HepG2 (cell line): Measurements from ENCODE around the gene DYNC1LI1. TPM values are rescaled to one million over a fixed set of nuclear protein-coding genes. Genes with fewer than 3 reads are reported as not detected.

Source experiments
- BRCA1 ChIP-seq: sonication (generic); formaldehyde crosslinking; IDR thresholded peaks from 2 replicates; pipeline ENCODE4 v1.4.0; 2020; ENCODE audit warnings: missing genetic modification reagents
- HNRNPUL1 ChIP-seq: fragments of 200-400 bp; formaldehyde crosslinking; IDR thresholded peaks from 2 replicates; pipeline ENCODE4 v1.6.1; 2017; ENCODE audit warnings: low read depth, mild to moderate bottlenecking, low read length, moderate library complexity
- JARID2 ChIP-seq: sonication (generic); formaldehyde crosslinking; IDR thresholded peaks from 2 replicates; pipeline ENCODE4 v1.8.1; 2023; ENCODE audit warnings: missing genetic modification reagents, inconsistent platforms; ENCODE audit not compliant: insufficient replicate concordance
- NAIF1 ChIP-seq: sonication (generic); formaldehyde crosslinking; IDR thresholded peaks from 2 replicates; pipeline ENCODE4 v1.5.0; 2020; ENCODE audit warnings: mild to moderate bottlenecking, missing genetic modification reagents, borderline replicate concordance
- NFIC ChIP-seq: IDR thresholded peaks from 2 replicates; pipeline ENCODE4 v1.6.1; 2012; ENCODE audit warnings: mild to moderate bottlenecking, low read length, inconsistent platforms
- RAD21 ChIP-seq: fragments of 450-650 bp; formaldehyde crosslinking; IDR thresholded peaks from 2 replicates; pipeline ENCODE4 v1.5.0; 2020; ENCODE audit warnings: mild to moderate bottlenecking
- TBX3 ChIP-seq: fragments of 450-650 bp; IDR thresholded peaks from 2 replicates; pipeline ENCODE4 v1.6.1; 2017; ENCODE audit warnings: antibody characterized with exemption, mild to moderate bottlenecking, inconsistent platforms, borderline replicate concordance
- ZBTB7A ChIP-seq: sonication (generic); formaldehyde crosslinking; IDR thresholded peaks from 2 replicates; pipeline ENCODE4 v1.8.0; 2022; ENCODE audit warnings: mild to moderate bottlenecking, missing genetic modification reagents
- ZFP36 ChIP-seq: fragments of 150-350 bp; IDR thresholded peaks from 2 replicates; pipeline ENCODE4 v1.6.1; 2018; ENCODE audit warnings: borderline replicate concordance, low read length, low read depth; ENCODE audit not compliant: partially characterized antibody
- ZKSCAN8 ChIP-seq: IDR thresholded peaks from 2 replicates; pipeline ENCODE4 v1.6.1; 2016; ENCODE audit warnings: borderline replicate concordance, missing genetic modification reagents, missing compliant biosample characterization
- ZNF329 ChIP-seq: sonication (generic); formaldehyde crosslinking; IDR thresholded peaks from 2 replicates; pipeline ENCODE4 v1.9.0; 2021; ENCODE audit warnings: low read depth, mild to moderate bottlenecking, missing genetic modification reagents
- ZNF44 ChIP-seq: sonication (generic); formaldehyde crosslinking; IDR thresholded peaks from 2 replicates; pipeline ENCODE4 v1.5.1; 2020; ENCODE audit warnings: mild to moderate bottlenecking, missing genetic modification reagents
- ZSCAN31 ChIP-seq: sonication (generic); formaldehyde crosslinking; IDR thresholded peaks from 2 replicates; pipeline ENCODE4 v1.5.0; 2020; ENCODE audit warnings: low read depth, mild to moderate bottlenecking, missing genetic modification reagents
- polyA plus RNA-seq, 8 experiments: library from polyadenylated mRNA; depleted of rRNA in 3 of 8; stranded (reverse) in 7 of 8; unstranded in 1 of 8; fragments of >200 nt; fragmentation: Illumina TruSeq in 4 of 8; extraction: Trizol in 4 of 8; gene quantifications; 2 replicates each; pipeline versions ENCODE4 v1.2.1 to v1.2.3, GENCODE V29; 2011 to 2016; ENCODE audit warnings: low read depth in 4 of 8, missing spikeins in 1 of 8, mixed read lengths in 1 of 8; ENCODE audit not compliant: insufficient read depth in 1 of 8
- total RNA-seq, 5 experiments: library from RNA; depleted of rRNA; stranded (reverse); fragments of >200 nt; fragmentation: Illumina TruSeq; extraction: Trizol; gene quantifications; 2 replicates each; pipeline ENCODE4 v1.2.3, GENCODE V29; 2016; ENCODE audit warnings: low read depth in 1 of 5
- TF ChIP-seq, protein P1 (sequence below): sonication (generic); formaldehyde crosslinking; IDR thresholded peaks from 2 replicates; pipeline ENCODE4 v1.4.0; 2020; ENCODE audit warnings: mild to moderate bottlenecking, missing genetic modification reagents, borderline replicate concordance
- TF ChIP-seq, protein P2 (sequence below): sonication (generic); formaldehyde crosslinking; IDR thresholded peaks from 2 replicates; pipeline ENCODE4 v1.4.0; 2020; ENCODE audit warnings: missing genetic modification reagents, borderline replicate concordance
- TF ChIP-seq, protein P3 (sequence below): sonication (generic); formaldehyde crosslinking; IDR thresholded peaks from 2 replicates; pipeline ENCODE4 v1.4.0; 2020; ENCODE audit warnings: missing genetic modification reagents

The DYNC1LI1 gene
- total and polyA plus RNA-seq, 2 of the 13 experiments (the other 11 are each of a cell fraction or from before 2014, with no cell fraction given), result 13.4 to 37.1 TPM

DNA sequence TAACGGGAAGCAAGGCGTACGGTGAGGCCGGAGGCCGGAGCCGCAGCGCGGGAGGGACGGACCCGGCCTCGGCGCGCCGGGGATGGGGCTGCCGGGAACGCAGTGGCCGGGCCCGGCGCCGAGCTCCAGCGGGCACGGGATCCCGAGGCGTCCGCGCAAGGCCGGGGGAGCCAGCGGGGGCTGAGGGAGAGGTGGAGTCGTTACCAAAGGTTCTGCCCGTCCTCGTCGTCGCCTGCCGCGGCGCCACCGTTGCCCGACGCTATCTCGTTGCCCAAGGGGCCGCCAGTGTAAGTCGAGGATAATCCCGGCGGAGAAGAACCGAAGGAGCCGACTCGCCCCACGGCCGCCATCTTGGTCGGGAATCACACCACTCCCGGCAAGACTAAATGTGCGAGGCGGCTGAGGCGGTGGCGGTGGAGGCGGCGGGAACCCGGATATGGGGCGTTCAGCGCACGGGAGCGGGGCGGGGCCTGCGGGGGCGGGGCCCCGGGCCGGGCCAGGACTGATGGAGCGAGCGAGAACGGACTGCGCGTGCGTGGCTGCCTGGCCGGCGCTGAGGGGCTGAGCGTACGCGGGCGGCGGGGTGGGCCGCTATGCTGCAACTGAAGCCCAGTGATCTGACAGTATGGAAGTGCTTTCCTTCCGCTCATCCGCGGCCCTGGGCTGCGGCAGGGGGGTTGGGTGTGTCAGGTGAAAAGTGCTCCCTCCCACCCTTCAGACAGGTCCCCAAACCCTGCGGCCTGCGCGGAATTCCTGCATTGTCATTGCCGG is at the start of gene DYNC1LI1 (continued):
- TF ChIP-seq, protein P1, sequence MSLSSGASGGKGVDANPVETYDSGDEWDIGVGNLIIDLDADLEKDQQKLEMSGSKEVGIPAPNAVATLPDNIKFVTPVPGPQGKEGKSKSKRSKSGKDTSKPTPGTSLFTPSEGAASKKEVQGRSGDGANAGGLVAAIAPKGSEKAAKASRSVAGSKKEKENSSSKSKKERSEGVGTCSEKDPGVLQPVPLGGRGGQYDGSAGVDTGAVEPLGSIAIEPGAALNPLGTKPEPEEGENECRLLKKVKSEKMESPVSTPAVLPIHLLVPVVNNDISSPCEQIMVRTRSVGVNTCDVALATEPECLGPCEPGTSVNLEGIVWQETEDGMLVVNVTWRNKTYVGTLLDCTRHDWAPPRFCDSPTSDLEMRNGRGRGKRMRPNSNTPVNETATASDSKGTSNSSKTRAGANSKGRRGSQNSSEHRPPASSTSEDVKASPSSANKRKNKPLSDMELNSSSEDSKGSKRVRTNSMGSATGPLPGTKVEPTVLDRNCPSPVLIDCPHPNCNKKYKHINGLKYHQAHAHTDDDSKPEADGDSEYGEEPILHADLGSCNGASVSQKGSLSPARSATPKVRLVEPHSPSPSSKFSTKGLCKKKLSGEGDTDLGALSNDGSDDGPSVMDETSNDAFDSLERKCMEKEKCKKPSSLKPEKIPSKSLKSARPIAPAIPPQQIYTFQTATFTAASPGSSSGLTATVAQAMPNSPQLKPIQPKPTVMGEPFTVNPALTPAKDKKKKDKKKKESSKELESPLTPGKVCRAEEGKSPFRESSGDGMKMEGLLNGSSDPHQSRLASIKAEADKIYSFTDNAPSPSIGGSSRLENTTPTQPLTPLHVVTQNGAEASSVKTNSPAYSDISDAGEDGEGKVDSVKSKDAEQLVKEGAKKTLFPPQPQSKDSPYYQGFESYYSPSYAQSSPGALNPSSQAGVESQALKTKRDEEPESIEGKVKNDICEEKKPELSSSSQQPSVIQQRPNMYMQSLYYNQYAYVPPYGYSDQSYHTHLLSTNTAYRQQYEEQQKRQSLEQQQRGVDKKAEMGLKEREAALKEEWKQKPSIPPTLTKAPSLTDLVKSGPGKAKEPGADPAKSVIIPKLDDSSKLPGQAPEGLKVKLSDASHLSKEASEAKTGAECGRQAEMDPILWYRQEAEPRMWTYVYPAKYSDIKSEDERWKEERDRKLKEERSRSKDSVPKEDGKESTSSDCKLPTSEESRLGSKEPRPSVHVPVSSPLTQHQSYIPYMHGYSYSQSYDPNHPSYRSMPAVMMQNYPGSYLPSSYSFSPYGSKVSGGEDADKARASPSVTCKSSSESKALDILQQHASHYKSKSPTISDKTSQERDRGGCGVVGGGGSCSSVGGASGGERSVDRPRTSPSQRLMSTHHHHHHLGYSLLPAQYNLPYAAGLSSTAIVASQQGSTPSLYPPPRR (CRISPR knock-in tag), result no peak
- TF ChIP-seq ZSCAN31 (CRISPR knock-in tag) (peak; percentile 53; the same call in 1 of the 2 replicates), NFIC (no peak), RAD21 (CRISPR knock-in tag) (peak; percentile 12; the same call in 1 of the 2 replicates), JARID2 (CRISPR knock-in tag) (no peak), ZFP36 (no peak), HNRNPUL1 (no peak), ZNF329 (0 out of 2 replicates have a peak, but pooled peaks have one; percentile 29), ZKSCAN8 (CRISPR knock-in tag) (no peak; the same call in 1 of the 2 replicates), NAIF1 (CRISPR knock-in tag) (no peak), BRCA1 (no peak), TBX3 (no peak), ZBTB7A (CRISPR knock-in tag) (0 out of 2 replicates have a peak, but pooled peaks have one; percentile 20), ZNF44 (CRISPR knock-in tag) (no peak)
- TF ChIP-seq, protein P2, sequence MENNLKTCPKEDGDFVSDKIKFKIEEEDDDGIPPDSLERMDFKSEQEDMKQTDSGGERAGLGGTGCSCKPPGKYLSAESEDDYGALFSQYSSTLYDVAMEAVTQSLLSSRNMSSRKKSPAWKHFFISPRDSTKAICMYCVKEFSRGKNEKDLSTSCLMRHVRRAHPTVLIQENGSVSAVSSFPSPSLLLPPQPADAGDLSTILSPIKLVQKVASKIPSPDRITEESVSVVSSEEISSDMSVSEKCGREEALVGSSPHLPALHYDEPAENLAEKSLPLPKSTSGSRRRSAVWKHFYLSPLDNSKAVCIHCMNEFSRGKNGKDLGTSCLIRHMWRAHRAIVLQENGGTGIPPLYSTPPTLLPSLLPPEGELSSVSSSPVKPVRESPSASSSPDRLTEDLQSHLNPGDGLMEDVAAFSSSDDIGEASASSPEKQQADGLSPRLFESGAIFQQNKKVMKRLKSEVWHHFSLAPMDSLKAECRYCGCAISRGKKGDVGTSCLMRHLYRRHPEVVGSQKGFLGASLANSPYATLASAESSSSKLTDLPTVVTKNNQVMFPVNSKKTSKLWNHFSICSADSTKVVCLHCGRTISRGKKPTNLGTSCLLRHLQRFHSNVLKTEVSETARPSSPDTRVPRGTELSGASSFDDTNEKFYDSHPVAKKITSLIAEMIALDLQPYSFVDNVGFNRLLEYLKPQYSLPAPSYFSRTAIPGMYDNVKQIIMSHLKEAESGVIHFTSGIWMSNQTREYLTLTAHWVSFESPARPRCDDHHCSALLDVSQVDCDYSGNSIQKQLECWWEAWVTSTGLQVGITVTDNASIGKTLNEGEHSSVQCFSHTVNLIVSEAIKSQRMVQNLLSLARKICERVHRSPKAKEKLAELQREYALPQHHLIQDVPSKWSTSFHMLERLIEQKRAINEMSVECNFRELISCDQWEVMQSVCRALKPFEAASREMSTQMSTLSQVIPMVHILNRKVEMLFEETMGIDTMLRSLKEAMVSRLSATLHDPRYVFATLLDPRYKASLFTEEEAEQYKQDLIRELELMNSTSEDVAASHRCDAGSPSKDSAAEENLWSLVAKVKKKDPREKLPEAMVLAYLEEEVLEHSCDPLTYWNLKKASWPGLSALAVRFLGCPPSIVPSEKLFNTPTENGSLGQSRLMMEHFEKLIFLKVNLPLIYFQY, result 0 out of 2 replicates have a peak, but pooled peaks have one; percentile 54
- TF ChIP-seq, protein P3, sequence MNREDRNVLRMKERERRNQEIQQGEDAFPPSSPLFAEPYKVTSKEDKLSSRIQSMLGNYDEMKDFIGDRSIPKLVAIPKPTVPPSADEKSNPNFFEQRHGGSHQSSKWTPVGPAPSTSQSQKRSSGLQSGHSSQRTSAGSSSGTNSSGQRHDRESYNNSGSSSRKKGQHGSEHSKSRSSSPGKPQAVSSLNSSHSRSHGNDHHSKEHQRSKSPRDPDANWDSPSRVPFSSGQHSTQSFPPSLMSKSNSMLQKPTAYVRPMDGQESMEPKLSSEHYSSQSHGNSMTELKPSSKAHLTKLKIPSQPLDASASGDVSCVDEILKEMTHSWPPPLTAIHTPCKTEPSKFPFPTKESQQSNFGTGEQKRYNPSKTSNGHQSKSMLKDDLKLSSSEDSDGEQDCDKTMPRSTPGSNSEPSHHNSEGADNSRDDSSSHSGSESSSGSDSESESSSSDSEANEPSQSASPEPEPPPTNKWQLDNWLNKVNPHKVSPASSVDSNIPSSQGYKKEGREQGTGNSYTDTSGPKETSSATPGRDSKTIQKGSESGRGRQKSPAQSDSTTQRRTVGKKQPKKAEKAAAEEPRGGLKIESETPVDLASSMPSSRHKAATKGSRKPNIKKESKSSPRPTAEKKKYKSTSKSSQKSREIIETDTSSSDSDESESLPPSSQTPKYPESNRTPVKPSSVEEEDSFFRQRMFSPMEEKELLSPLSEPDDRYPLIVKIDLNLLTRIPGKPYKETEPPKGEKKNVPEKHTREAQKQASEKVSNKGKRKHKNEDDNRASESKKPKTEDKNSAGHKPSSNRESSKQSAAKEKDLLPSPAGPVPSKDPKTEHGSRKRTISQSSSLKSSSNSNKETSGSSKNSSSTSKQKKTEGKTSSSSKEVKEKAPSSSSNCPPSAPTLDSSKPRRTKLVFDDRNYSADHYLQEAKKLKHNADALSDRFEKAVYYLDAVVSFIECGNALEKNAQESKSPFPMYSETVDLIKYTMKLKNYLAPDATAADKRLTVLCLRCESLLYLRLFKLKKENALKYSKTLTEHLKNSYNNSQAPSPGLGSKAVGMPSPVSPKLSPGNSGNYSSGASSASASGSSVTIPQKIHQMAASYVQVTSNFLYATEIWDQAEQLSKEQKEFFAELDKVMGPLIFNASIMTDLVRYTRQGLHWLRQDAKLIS (CRISPR knock-in tag), result no peak
